H1 (cell line): Measurements from ENCODE around the gene THEMIS. TPM values are rescaled to one million over a fixed set of nuclear protein-coding genes. Genes with fewer than 3 reads are reported as not detected.

Experiments
- BCL11A ChIP-seq, 2 experiments: IDR thresholded peaks; one replicate each; pipeline ENCODE4 v1.6.1; 2011; ENCODE audit warnings: low read depth in 2 of 2, low read length in 2 of 2, mild to moderate bottlenecking in 2 of 2
- CEBPB ChIP-seq: IDR thresholded peaks from 2 replicates; pipeline ENCODE4 v1.6.1; 2012; ENCODE audit warnings: low read depth, low read length
- EGR1 ChIP-seq: IDR thresholded peaks from 2 replicates; pipeline ENCODE4 v1.6.1; 2011; ENCODE audit warnings: low read depth, low read length, borderline replicate concordance
- EP300 ChIP-seq, 2 experiments: IDR thresholded peaks; 1 replicate in 1 of 2; 2 replicates in 1 of 2; pipeline ENCODE4 v1.6.1; 2011 to 2012; ENCODE audit warnings: low read depth in 2 of 2, low read length in 2 of 2, mild to moderate bottlenecking in 2 of 2, borderline replicate concordance in 1 of 2, inconsistent platforms in 1 of 2, moderate library complexity in 1 of 2
- FOSL1 ChIP-seq: IDR thresholded peaks from 2 replicates; pipeline ENCODE4 v1.6.1; 2011; ENCODE audit warnings: mild to moderate bottlenecking, low read depth, low read length, moderate library complexity; ENCODE audit not compliant: insufficient read depth
- HDAC2 ChIP-seq, 2 experiments: fragments of 300-600 bp in 1 of 2; sonication (generic) in 1 of 2; IDR thresholded peaks; 2 replicates each; pipeline ENCODE4 v1.6.1; 2011 to 2012; ENCODE audit warnings: low read depth in 2 of 2, low read length in 2 of 2, mild to moderate bottlenecking in 2 of 2, moderate library complexity in 2 of 2, borderline replicate concordance in 1 of 2, inconsistent platforms in 1 of 2
- KDM1A ChIP-seq: fragments of 200-600, 300-600 bp; sonication (generic); IDR thresholded peaks from 2 replicates; pipeline ENCODE4 v1.7.1; 2016; ENCODE audit warnings: mild to moderate bottlenecking, low read length, borderline replicate concordance
- KDM4A ChIP-seq: IDR thresholded peaks from one replicate; pipeline ENCODE4 v1.7.1; 2012; ENCODE audit warnings: low read depth, mild to moderate bottlenecking, moderate library complexity, low read length, inconsistent platforms; ENCODE audit not compliant: severe bottlenecking
- MAX ChIP-seq: IDR thresholded peaks from 2 replicates; pipeline ENCODE4 v1.6.1; 2012; ENCODE audit warnings: inconsistent platforms
- PHF8 ChIP-seq: fragments of 200-600 bp; sonication (generic); conservative IDR thresholded peaks from 2 replicates; pipeline ENCODE4 v1.7.1; 2012; ENCODE audit warnings: low read depth, mild to moderate bottlenecking, inconsistent platforms, low read length, moderate library complexity
- POLR2A ChIP-seq, 2 experiments: IDR thresholded peaks; 1 replicate in 1 of 2; 2 replicates in 1 of 2; pipeline ENCODE4 v1.6.1; 2011; ENCODE audit warnings: low read depth in 2 of 2, low read length in 2 of 2, mild to moderate bottlenecking in 2 of 2; ENCODE audit errors: control extremely low read depth in 1 of 2
- RAD21 ChIP-seq, 2 experiments: IDR thresholded peaks in 1 of 2; conservative IDR thresholded peaks in 1 of 2; 2 replicates each; pipeline ENCODE4 v1.6.1; 2011; ENCODE audit warnings: low read depth in 2 of 2, low read length in 2 of 2, improper control_type of control experiment in 1 of 2, inconsistent platforms in 1 of 2, mild to moderate bottlenecking in 1 of 2, moderate library complexity in 1 of 2
- RBBP5 ChIP-seq: IDR thresholded peaks from 2 replicates; pipeline ENCODE4 v1.7.1; 2012; ENCODE audit warnings: low read depth, mild to moderate bottlenecking, inconsistent platforms, low read length, moderate library complexity, borderline replicate concordance
- SIN3A ChIP-seq, 2 experiments: IDR thresholded peaks in 1 of 2; conservative IDR thresholded peaks in 1 of 2; 2 replicates each; pipeline ENCODE4 v1.6.1; 2011 to 2012; ENCODE audit warnings: low read length in 2 of 2, improper control_type of control experiment in 1 of 2, low read depth in 1 of 2, mild to moderate bottlenecking in 1 of 2
- SP1 ChIP-seq: IDR thresholded peaks from 2 replicates; pipeline ENCODE4 v1.6.1; 2011; ENCODE audit warnings: low read depth, low read length
- SRF ChIP-seq: IDR thresholded peaks from 2 replicates; pipeline ENCODE4 v1.6.1; 2011; ENCODE audit warnings: mild to moderate bottlenecking, low read depth, low read length, moderate library complexity
- TCF12 ChIP-seq: IDR thresholded peaks from 2 replicates; pipeline ENCODE4 v1.6.1; 2011; ENCODE audit warnings: low read depth, mild to moderate bottlenecking, low read length
- ZNF274 ChIP-seq: IDR thresholded peaks from 2 replicates; pipeline ENCODE4 v1.7.0; 2012; ENCODE audit warnings: low read length, borderline replicate concordance; ENCODE audit errors: extremely low read depth
- polyA plus RNA-seq, 7 experiments: library from polyadenylated mRNA; depleted of rRNA in 3 of 7; stranded (reverse) in 5 of 7; unstranded in 2 of 7; fragments of >200 nt in 5 of 7; fragments of 200-250 nt in 2 of 7; gene quantifications; 1 replicate in 5 of 7; 2 replicates in 1 of 7; 4 replicates in 1 of 7; pipeline versions ENCODE4 v1.2.1 to v1.2.3, GENCODE V29; 2011 to 2013; ENCODE audit warnings: missing spikeins in 2 of 7, mixed read lengths in 2 of 7
- total RNA-seq: library from RNA; stranded (reverse); fragmentation: NEBNext Ultra II Directional; extraction: Animal tissue kit (Norgen Biotek cat#: 25700); gene quantifications from 2 replicates; pipeline ENCODE4 v1.2.1, GENCODE V29; 2021

THEMIS gene
- total and polyA plus RNA-seq, 2 of the 8 experiments (the other 6 are each of a cell fraction or from before 2014, with no cell fraction given), result not detected

GRCh38 chr6:127879685-127880084, 21.2 kb downstream of the THEMIS start (continued):
- TF ChIP-seq TCF12 (0 out of 2 replicates have a peak, but pooled peaks have one; percentile 55), SIN3A (conservative IDR thresholded peaks at IDR 0.05 in 1 of 2, IDR thresholded peaks at IDR 0.05 in 1 of 2; ENCODE audit: low read depth in 1 of 2, low read length in 2 of 2) (no peak), CEBPB (no peak), HDAC2 (IDR thresholded peaks at IDR 0.05; ENCODE audit: borderline replicate concordance in 1 of 2, low read depth in 2 of 2, low read length in 2 of 2) (0 out of 4 replicates have a peak, but pooled peaks of 1 of the 2 experiments have one; percentile 40), KDM1A (no peak), EGR1 (0 out of 2 replicates have a peak, but pooled peaks have one; percentile 46), FOSL1 (no peak), KDM4A (no peak), BCL11A (IDR thresholded peaks at IDR 0.05; ENCODE audit: low read depth in 2 of 2, low read length in 2 of 2) (no peak), RBBP5 (no peak), PHF8 (no peak), MAX (peak; percentile 44), SRF (no peak), ZNF274 (no peak), EP300 (IDR thresholded peaks at IDR 0.05; ENCODE audit: borderline replicate concordance in 1 of 2, low read depth in 2 of 2, low read length in 2 of 2) (0 out of 3 replicates have a peak, but pooled peaks of 1 of the 2 experiments have one; percentile 44), POLR2A (IDR thresholded peaks at IDR 0.05; ENCODE audit: control extremely low read depth in 1 of 2, low read depth in 2 of 2, low read length in 2 of 2) (no peak), RAD21 (IDR thresholded peaks at IDR 0.05 in 1 of 2, conservative IDR thresholded peaks at IDR 0.05 in 1 of 2; ENCODE audit: low read depth in 2 of 2, low read length in 2 of 2) (peak in 1 of 2 experiments; percentile 16; a peak in 1 of 4 replicates), SP1 (peak; percentile 99)
